Endothelial cell of umbilical vein (primary cell): ENCODE measurements around the gene RBM17.

ENCODE experiments used
- CTCF ChIP-seq, 2 donors: IDR thresholded peaks; 1 replicate in 1 of 2; 2 replicates in 1 of 2; pipeline ENCODE4 v1.5.1; 2011; ENCODE audit warnings: low read length in 2 of 2, mild to moderate bottlenecking in 2 of 2, moderate library complexity in 2 of 2, control low read depth in 1 of 2, inconsistent platforms in 1 of 2, low read depth in 1 of 2; ENCODE audit not compliant: insufficient read depth in 1 of 2; ENCODE audit errors: extremely low read depth in 1 of 2
- EZH2 ChIP-seq: IDR thresholded peaks from 2 replicates; pipeline ENCODE4 v1.6.1; 2012; ENCODE audit warnings: borderline replicate concordance, low read depth, mild to moderate bottlenecking, moderate library complexity, low read length, inconsistent platforms; ENCODE audit not compliant: severe bottlenecking
- JUN ChIP-seq: IDR thresholded peaks from 2 replicates; pipeline ENCODE4 v1.6.1; 2011; ENCODE audit warnings: borderline replicate concordance, low read depth; ENCODE audit not compliant: insufficient read length, insufficient read depth
- MAX ChIP-seq: IDR thresholded peaks from 2 replicates; pipeline ENCODE4 v1.6.1; 2011; ENCODE audit not compliant: insufficient read depth, insufficient read length
- POLR2A ChIP-seq: IDR thresholded peaks from 2 replicates; pipeline ENCODE4 v1.6.1; 2012; ENCODE audit warnings: low read depth, mild to moderate bottlenecking, control low read depth, low read length
- POLR2AphosphoS5 ChIP-seq: IDR thresholded peaks from 2 replicates; pipeline ENCODE4 v1.6.1; 2012; ENCODE audit warnings: low read depth, mild to moderate bottlenecking, control low read depth, low read length, moderate library complexity; ENCODE audit not compliant: insufficient read depth

GRCh38 chr10:6164271-6165095, 75.6 kb downstream of the RBM17 start:
- TF ChIP-seq EZH2, result no peak
- TF ChIP-seq CTCF (IDR thresholded peaks at IDR 0.05; ENCODE audit: extremely low read depth in 1 of 2, insufficient read depth in 1 of 2, low read depth in 1 of 2, low read length in 2 of 2), result no peak
- TF ChIP-seq POLR2AphosphoS5, result no peak
- no peak for TF ChIP-seq POLR2A
- no peak for TF ChIP-seq MAX
- no peak for TF ChIP-seq JUN
